Erythroblast (primary cell): Measurements from ENCODE around the gene NOD2.

Experiments used
- DNase-seq, 2 experiments: peaks; one replicate each; lab custom pipeline; 2025; lab: John Stamatoyannopoulos, UW
- GATA1 ChIP-seq: IDR thresholded peaks from 2 replicates; pipeline ENCODE4 v1.6.1; 2011; ENCODE audit warnings: low read depth, mild to moderate bottlenecking, control low read depth, low read length, moderate library complexity
- POLR2A ChIP-seq: IDR thresholded peaks from 2 replicates; pipeline ENCODE4 v1.6.1; 2011; ENCODE audit warnings: mild to moderate bottlenecking, low read length

NOD2 gene

GRCh38 chr16:50708373-50709060 is 15.1 kb downstream of the NOD2 start:
- DNase-seq: no peak
- TF ChIP-seq POLR2A: no peak
- no peak for TF ChIP-seq GATA1

GRCh38 chr16:50709061-50709684 is 15.8 kb downstream of the NOD2 start:
- TF ChIP-seq POLR2A: no peak
- no peak for TF ChIP-seq GATA1
- DNase-seq: no peak

- no peak for DNase-seq
- no peak for TF ChIP-seq POLR2A
- no peak for TF ChIP-seq GATA1
Measured at GRCh38 chr16:50709980-50710379, 16.6 kb downstream of the NOD2 start.

- no peak for DNase-seq
- no peak for TF ChIP-seq POLR2A
- no peak for TF ChIP-seq GATA1
Measured at GRCh38 chr16:50711040-50711439, 17.6 kb downstream of the NOD2 start.

- no peak for DNase-seq
- TF ChIP-seq GATA1: no peak
- no peak for TF ChIP-seq POLR2A
Measured at GRCh38 chr16:50711862-50712559, 18.6 kb downstream of the NOD2 start.

GRCh38 chr16:50712560-50712898 is 19.1 kb downstream of the NOD2 start:
- TF ChIP-seq GATA1: no peak
- no peak for TF ChIP-seq POLR2A
- no peak for DNase-seq

- TF ChIP-seq POLR2A: no peak
- no peak for TF ChIP-seq GATA1
- no peak for DNase-seq
Measured at GRCh38 chr16:50712956-50713355, 19.6 kb downstream of the NOD2 start.

GRCh38 chr16:50717091-50717490 is 23.7 kb downstream of the NOD2 start:
- DNase-seq: no peak
- no peak for TF ChIP-seq GATA1
- TF ChIP-seq POLR2A: no peak

- no peak for DNase-seq
- no peak for TF ChIP-seq GATA1
- TF ChIP-seq POLR2A: no peak
Measured at GRCh38 chr16:50717494-50717893, 24.1 kb downstream of the NOD2 start.

- no peak for DNase-seq
- TF ChIP-seq GATA1 (no peak), POLR2A (no peak)
Measured at GRCh38 chr16:50718061-50718760, 24.8 kb downstream of the NOD2 start.

- DNase-seq: no peak
- no peak for TF ChIP-seq POLR2A
- TF ChIP-seq GATA1: no peak
Measured at GRCh38 chr16:50718761-50719400, 25.5 kb downstream of the NOD2 start.

GRCh38 chr16:50719401-50720337 is 26.3 kb downstream of the NOD2 start:
- no peak for DNase-seq

GRCh38 chr16:50721549-50722404 is 28.4 kb downstream of the NOD2 start:
- TF ChIP-seq GATA1: no peak
- no peak for TF ChIP-seq POLR2A
- no peak for DNase-seq

More at GRCh38 chr16:50719401-50720337, 26.3 kb downstream of the NOD2 start:
- TF ChIP-seq GATA1: no peak
- TF ChIP-seq POLR2A: no peak
